Measurements from ENCODE around the gene ZBTB5. TPM values are rescaled to one million over a fixed set of nuclear protein-coding genes. Genes with fewer than 3 reads are reported as not detected.
"Not testable (repeated sequence)": the region's sequence is repeated elsewhere in the genome, so short reads cannot be mapped to it uniquely, and the experiment has no call there.

Gene ZBTB5
- total RNA-seq, 1 donor from 2014 or later: 15.1 TPM

- H3K9ac ChIP-seq (ENCODE audit: low read depth in 1 of 3, low read length in 3 of 3): no peak overlapping the region
- H3K4me1 ChIP-seq (ENCODE audit: control insufficient read depth in 3 of 3, insufficient read depth in 3 of 3, low read length in 3 of 3): peaks cover 12 to 19% (median 16%) of the 10 kb centered on the region in 3 donors
- no peaks in the 10 kb centered on the region for H3K9me3 ChIP-seq (ENCODE audit: control insufficient read depth in 3 of 3, low read length in 3 of 3)
- H3K27me3 ChIP-seq (ENCODE audit: control insufficient read depth in 3 of 3, insufficient read depth in 3 of 3, low read length in 3 of 3): no peaks in the 10 kb centered on the region
- H3K4me3 ChIP-seq (ENCODE audit: low read length in 3 of 3): no peak overlapping the region
- peaks cover 30 to 55% (median 42%) of the 10 kb centered on the region in 3 donors for H3K36me3 ChIP-seq (ENCODE audit: control insufficient read depth in 3 of 3, insufficient read depth in 3 of 3, low read length in 3 of 3)
- no peak overlapping the region for H3K27ac ChIP-seq (ENCODE audit: low read depth, low read length)
Measured at GRCh38 chr9:37491939-37492338, 26.7 kb upstream of the ZBTB5 start.

- H3K4me3 ChIP-seq (ENCODE audit: low read length in 3 of 3): peak overlapping the region; percentile 85 to 92 (median 88)
- no peaks in the 10 kb centered on the region for H3K9me3 ChIP-seq (ENCODE audit: control insufficient read depth in 3 of 3, low read length in 3 of 3)
- H3K4me1 ChIP-seq (ENCODE audit: control insufficient read depth in 3 of 3, insufficient read depth in 3 of 3, low read length in 3 of 3): peaks cover 21 to 29% (median 25%) of the 10 kb centered on the region in 3 donors
- peaks cover 10 to 24% (median 10%) of the 10 kb centered on the region in 3 donors for H3K36me3 ChIP-seq (ENCODE audit: control insufficient read depth in 3 of 3, insufficient read depth in 3 of 3, low read length in 3 of 3)
- peak overlapping the region; percentile 87 to 97 (median 91) for H3K9ac ChIP-seq (ENCODE audit: low read depth in 1 of 3, low read length in 3 of 3)
- H3K27me3 ChIP-seq (ENCODE audit: control insufficient read depth in 3 of 3, insufficient read depth in 3 of 3, low read length in 3 of 3): peaks cover 0 to under 1% (median 0%) of the 10 kb centered on the region in 3 donors
- peak overlapping the region; percentile 78 for H3K27ac ChIP-seq (ENCODE audit: low read depth, low read length)
Measured at GRCh38 chr9:37486616-37487548, 21.6 kb upstream of the ZBTB5 start.

GRCh38 chr9:37486256-37486615 lies 21.0 kb upstream of the ZBTB5 start:
- Histone ChIP-seq H3K4me3 (ENCODE audit: low read length in 3 of 3) (peak overlapping the region; percentile 85 to 92 (median 88)), H3K9ac (ENCODE audit: low read depth in 1 of 3, low read length in 3 of 3) (peak overlapping the region; percentile 87 to 97 (median 91)), H3K36me3 (ENCODE audit: control insufficient read depth in 3 of 3, insufficient read depth in 3 of 3, low read length in 3 of 3) (peaks cover 5 to 22% (median 10%) of the 10 kb centered on the region in 3 donors), H3K9me3 (ENCODE audit: control insufficient read depth in 3 of 3, low read length in 3 of 3) (no peaks in the 10 kb centered on the region), H3K27ac (ENCODE audit: low read depth, low read length) (peak overlapping the region; percentile 78), H3K4me1 (ENCODE audit: control insufficient read depth in 3 of 3, insufficient read depth in 3 of 3, low read length in 3 of 3) (peaks cover 21 to 29% (median 25%) of the 10 kb centered on the region in 3 donors), H3K27me3 (ENCODE audit: control insufficient read depth in 3 of 3, insufficient read depth in 3 of 3, low read length in 3 of 3) (peaks cover 0 to 4% (median 0%) of the 10 kb centered on the region in 3 donors)

GRCh38 chr9:37485389-37486255 lies 20.4 kb upstream of the ZBTB5 start, which contains the start of gene POLR1E:
TSS of gene POLR1E (plus strand) at chr9:37485948. CDS start at chr9:37486048, 100 bp downstream.
- peaks cover 0 to 4% (median 0%) of the 10 kb centered on the region in 3 donors for H3K27me3 ChIP-seq (ENCODE audit: control insufficient read depth in 3 of 3, insufficient read depth in 3 of 3, low read length in 3 of 3)
- peaks cover 5 to 16% (median 10%) of the 10 kb centered on the region in 3 donors for H3K36me3 ChIP-seq (ENCODE audit: control insufficient read depth in 3 of 3, insufficient read depth in 3 of 3, low read length in 3 of 3)
- H3K4me1 ChIP-seq (ENCODE audit: control insufficient read depth in 3 of 3, insufficient read depth in 3 of 3, low read length in 3 of 3): peaks cover 21 to 29% (median 25%) of the 10 kb centered on the region in 3 donors
- H3K9me3 ChIP-seq (ENCODE audit: control insufficient read depth in 3 of 3, low read length in 3 of 3): no peaks in the 10 kb centered on the region
- peak within 1 kb of the TSS; percentile 78 for H3K27ac ChIP-seq (ENCODE audit: low read depth, low read length)
- peak within 1 kb of the TSS; percentile 87 to 97 (median 91) for H3K9ac ChIP-seq (ENCODE audit: low read depth in 1 of 3, low read length in 3 of 3)
- H3K4me3 ChIP-seq (ENCODE audit: low read length in 3 of 3): peak within 1 kb of the TSS; percentile 85 to 92 (median 88)

- Histone ChIP-seq H3K27ac (ENCODE audit: low read depth, low read length) (no peak overlapping the region), H3K36me3 (ENCODE audit: control insufficient read depth in 3 of 3, insufficient read depth in 3 of 3, low read length in 3 of 3) (no peaks in the 10 kb centered on the region), H3K27me3 (ENCODE audit: control insufficient read depth in 3 of 3, insufficient read depth in 3 of 3, low read length in 3 of 3) (peaks cover 0 to 8% (median 3%) of the 10 kb centered on the region in 3 donors), H3K9me3 (ENCODE audit: control insufficient read depth in 3 of 3, low read length in 3 of 3) (no peaks in the 10 kb centered on the region), H3K4me3 (ENCODE audit: low read length in 3 of 3) (no peak overlapping the region), H3K4me1 (ENCODE audit: control insufficient read depth in 3 of 3, insufficient read depth in 3 of 3, low read length in 3 of 3) (peaks cover 5 to 8% (median 6%) of the 10 kb centered on the region in 3 donors), H3K9ac (ENCODE audit: low read depth in 1 of 3, low read length in 3 of 3) (no peak overlapping the region)
Measured at GRCh38 chr9:37480759-37481158, 15.5 kb upstream of the ZBTB5 start.

- H3K4me3 ChIP-seq (ENCODE audit: low read length in 3 of 3); H3K9me3 ChIP-seq (ENCODE audit: control insufficient read depth in 3 of 3, low read length in 3 of 3); H3K27me3 ChIP-seq (ENCODE audit: control insufficient read depth in 3 of 3, insufficient read depth in 3 of 3, low read length in 3 of 3); H3K27ac ChIP-seq (ENCODE audit: low read depth, low read length); H3K4me1 ChIP-seq (ENCODE audit: control insufficient read depth in 3 of 3, insufficient read depth in 3 of 3, low read length in 3 of 3); H3K9ac ChIP-seq (ENCODE audit: low read depth in 1 of 3, low read length in 3 of 3); H3K36me3 ChIP-seq (ENCODE audit: control insufficient read depth in 3 of 3, insufficient read depth in 3 of 3, low read length in 3 of 3): not testable (repeated sequence)
Measured at GRCh38 chr9:37477987-37478619, 12.9 kb upstream of the ZBTB5 start.

- not testable (repeated sequence) for H3K27ac ChIP-seq (ENCODE audit: low read depth, low read length); H3K4me3 ChIP-seq (ENCODE audit: low read length in 3 of 3); H3K9ac ChIP-seq (ENCODE audit: low read depth in 1 of 3, low read length in 3 of 3); H3K4me1 ChIP-seq (ENCODE audit: control insufficient read depth in 3 of 3, insufficient read depth in 3 of 3, low read length in 3 of 3); H3K36me3 ChIP-seq (ENCODE audit: control insufficient read depth in 3 of 3, insufficient read depth in 3 of 3, low read length in 3 of 3); H3K27me3 ChIP-seq (ENCODE audit: control insufficient read depth in 3 of 3, insufficient read depth in 3 of 3, low read length in 3 of 3); H3K9me3 ChIP-seq (ENCODE audit: control insufficient read depth in 3 of 3, low read length in 3 of 3)
Measured at GRCh38 chr9:37477443-37477842, 12.2 kb upstream of the ZBTB5 start.

GRCh38 chr9:37476930-37477329 lies 11.7 kb upstream of the ZBTB5 start:
- no peak overlapping the region for H3K4me3 ChIP-seq (ENCODE audit: low read length in 3 of 3)
- H3K9me3 ChIP-seq (ENCODE audit: control insufficient read depth in 3 of 3, low read length in 3 of 3): no peaks in the 10 kb centered on the region
- H3K9ac ChIP-seq (ENCODE audit: low read depth in 1 of 3, low read length in 3 of 3): no peak overlapping the region
- H3K4me1 ChIP-seq (ENCODE audit: control insufficient read depth in 3 of 3, insufficient read depth in 3 of 3, low read length in 3 of 3): no peaks in the 10 kb centered on the region
- H3K27me3 ChIP-seq (ENCODE audit: control insufficient read depth in 3 of 3, insufficient read depth in 3 of 3, low read length in 3 of 3): peaks cover 0 to 8% (median 3%) of the 10 kb centered on the region in 3 donors
- H3K36me3 ChIP-seq (ENCODE audit: control insufficient read depth in 3 of 3, insufficient read depth in 3 of 3, low read length in 3 of 3): no peaks in the 10 kb centered on the region
- H3K27ac ChIP-seq (ENCODE audit: low read depth, low read length): no peak overlapping the region

GRCh38 chr9:37474438-37474837 lies 9.2 kb upstream of the ZBTB5 start:
- H3K36me3 ChIP-seq (ENCODE audit: control insufficient read depth in 3 of 3, insufficient read depth in 3 of 3, low read length in 3 of 3): no peaks in the 10 kb centered on the region
- no peaks in the 10 kb centered on the region for H3K9me3 ChIP-seq (ENCODE audit: control insufficient read depth in 3 of 3, low read length in 3 of 3)
- no peak overlapping the region for H3K9ac ChIP-seq (ENCODE audit: low read depth in 1 of 3, low read length in 3 of 3)
- H3K27ac ChIP-seq (ENCODE audit: low read depth, low read length): no peak overlapping the region
- H3K4me3 ChIP-seq (ENCODE audit: low read length in 3 of 3): no peak overlapping the region
- no peaks in the 10 kb centered on the region for H3K4me1 ChIP-seq (ENCODE audit: control insufficient read depth in 3 of 3, insufficient read depth in 3 of 3, low read length in 3 of 3)
- peaks cover 0 to 3% (median 3%) of the 10 kb centered on the region in 3 donors for H3K27me3 ChIP-seq (ENCODE audit: control insufficient read depth in 3 of 3, insufficient read depth in 3 of 3, low read length in 3 of 3)
